Mucosa of descending colon (tissue), 3 donors: Measurements from ENCODE around the gene IFFO2. TPM values are rescaled to one million over a fixed set of nuclear protein-coding genes. Genes with fewer than 3 reads are reported as not detected.

Experiments used
- ATAC-seq: fragments of 200-7000 bp; cut with Tn5 transposase; one replicate; pipeline ENCODE4 v1.9.1; 2020; ENCODE audit warnings: mild to moderate bottlenecking, moderate library complexity
- DNase-seq, 3 donors: peaks; one replicate each; pipeline ENCODE4 v3.0.0-alpha.2; 2020
- H3K36me3 ChIP-seq: fragments of 200-600 bp; one replicate; pipeline ENCODE4 v1.8.0; 2021; ENCODE audit warnings: low read depth, mild to moderate bottlenecking
- H3K4me1 ChIP-seq: fragments of 200-600 bp; one replicate; pipeline ENCODE4 v1.8.0; 2021; ENCODE audit warnings: low read depth, mild to moderate bottlenecking
- H3K4me3 ChIP-seq: fragments of 200-600 bp; one replicate; pipeline ENCODE4 v1.8.0; 2021; ENCODE audit warnings: mild to moderate bottlenecking
- H3K9me3 ChIP-seq: fragments of 200-600 bp; one replicate; pipeline ENCODE4 v1.8.0; 2021; ENCODE audit warnings: mild to moderate bottlenecking
- CTCF ChIP-seq: fragments of 200-600 bp; IDR thresholded peaks from one replicate; pipeline ENCODE4 v1.8.0; 2022; ENCODE audit warnings: antibody characterized with exemption, mild to moderate bottlenecking
- intact Hi-C, 2 donors: fragments of 100-400 bp; cut with DNase I in 1 of 2; cut with micrococcal nuclease in 1 of 2; formaldehyde crosslinking; loops; one replicate each; pipeline versions ENCODE4 v1.11.0 to v1.11.1; 2022; cut with DNase I, micrococcal nuclease
- total RNA-seq, 3 donors: library from RNA; stranded (reverse); fragmentation: NEBNext Ultra II Directional in 2 of 3; extraction: Animal tissue kit (Norgen Biotek cat#: 25700) in 2 of 3; gene quantifications; one replicate each; pipeline versions ENCODE4 v1.2.1 to v1.2.4, GENCODE V29; 2021 to 2023
- donor health status: DM: no; HTN: no; CAD: no; lungs with moderate emphysema.
- donor health status: DM: no; HTN: no; CAD: no.
- donor health status: DM: no; HTN: yes; CAD: no.

Gene IFFO2
- total RNA-seq, 3 donors from 2014 or later: 13.1 to 19.0 (median 15.5) TPM

- ATAC-seq (no peak), DNase-seq (no peak)
- H3K36me3 ChIP-seq: no peaks in the 10 kb centered on the region
- no peak for TF ChIP-seq CTCF
- no peaks in the 10 kb centered on the region for H3K9me3 ChIP-seq
- intact Hi-C loops: no loop called here
- H3K4me3 ChIP-seq: no peak overlapping the region
- H3K4me1 ChIP-seq: no peaks in the 10 kb centered on the region
Observed at GRCh38 chr1:18962855-18963737, 6.6 kb upstream of the IFFO2 start.

GRCh38 chr1:18962121-18962721, 5.7 kb upstream of the IFFO2 start:
- ATAC-seq: peak; percentile 69

DNA sequence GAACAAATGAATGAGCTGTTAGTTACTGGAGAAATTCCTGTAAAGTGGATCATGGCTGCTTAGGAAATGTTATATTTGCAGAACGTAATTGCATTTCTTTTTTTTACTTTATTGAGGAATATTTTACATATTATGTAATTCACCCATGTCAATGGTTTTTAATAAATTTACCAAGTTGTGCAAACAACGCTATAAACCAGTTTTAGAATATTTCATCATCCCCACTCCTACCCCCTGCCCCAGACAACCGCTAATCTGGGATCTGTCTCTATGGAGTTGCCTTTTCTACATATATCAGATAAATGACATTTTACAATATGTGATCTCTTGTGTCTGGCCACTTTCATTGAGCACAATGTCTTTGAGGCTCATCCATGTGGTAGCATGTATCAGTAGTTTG, 4.3 kb upstream of the IFFO2 start:
- H3K4me1 ChIP-seq: peaks cover 4% of the 10 kb centered on the region
- intact Hi-C loops: no loop called here
- ATAC-seq: no peak
- no peak overlapping the region for H3K4me3 ChIP-seq
- no peak for TF ChIP-seq CTCF
- H3K9me3 ChIP-seq: no peaks in the 10 kb centered on the region
- H3K36me3 ChIP-seq: no peaks in the 10 kb centered on the region
- DNase-seq: no peak

More at GRCh38 chr1:18962121-18962721, 5.7 kb upstream of the IFFO2 start:
- Histone ChIP-seq H3K4me1 (peaks cover 2% of the 10 kb centered on the region), H3K9me3 (no peaks in the 10 kb centered on the region), H3K4me3 (no peak overlapping the region), H3K36me3 (no peaks in the 10 kb centered on the region)
- peak in 1 of 3 donors; percentile 43 for DNase-seq
- intact Hi-C loops: no loop called here
- TF ChIP-seq CTCF: no peak

DNA sequence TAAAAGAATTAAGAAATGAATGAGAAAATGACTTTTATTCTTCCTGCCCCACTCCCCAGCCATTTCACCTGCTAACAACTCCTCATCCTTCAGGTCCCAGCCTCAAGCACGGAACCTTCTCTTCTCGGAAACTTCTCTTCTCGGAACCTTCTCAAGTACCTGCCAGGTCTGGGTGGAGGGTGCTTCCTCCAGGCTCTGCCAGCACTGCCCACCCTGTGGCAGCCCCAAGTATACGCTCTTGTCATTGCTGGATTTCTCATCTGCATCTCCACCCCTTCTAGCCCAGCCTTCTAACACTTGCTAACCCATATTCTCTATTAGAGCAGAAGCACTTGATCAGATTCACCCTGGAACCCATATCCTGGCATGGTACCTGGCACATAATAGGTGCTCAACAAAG, 3.9 kb upstream of the IFFO2 start:
- H3K36me3 ChIP-seq: no peaks in the 10 kb centered on the region

GRCh38 chr1:18959591-18959990, 3.1 kb upstream of the IFFO2 start:
- intact Hi-C loops: loop anchor here in 1 of 2 donors (10.0 kb wide), 1 partner anchor 55 kb away; the partner anchor contains the start of gene ALDH4A1
- ATAC-seq (no peak), DNase-seq (no peak)
- no peaks in the 10 kb centered on the region for H3K36me3 ChIP-seq
- no peak overlapping the region for H3K4me3 ChIP-seq
- H3K4me1 ChIP-seq: peaks cover 10% of the 10 kb centered on the region
- no peaks in the 10 kb centered on the region for H3K9me3 ChIP-seq
- no peak for TF ChIP-seq CTCF

More for the DNA sequence above, 3.9 kb upstream of the IFFO2 start:
- ATAC-seq (no peak), DNase-seq (no peak)
- H3K4me1 ChIP-seq: peaks cover 5% of the 10 kb centered on the region
- no peak for TF ChIP-seq CTCF
- H3K9me3 ChIP-seq: no peaks in the 10 kb centered on the region
- no peak overlapping the region for H3K4me3 ChIP-seq
- intact Hi-C loops: no loop called here
